Measurements from ENCODE around the gene TTC7B.

TTC7B gene

DNA sequence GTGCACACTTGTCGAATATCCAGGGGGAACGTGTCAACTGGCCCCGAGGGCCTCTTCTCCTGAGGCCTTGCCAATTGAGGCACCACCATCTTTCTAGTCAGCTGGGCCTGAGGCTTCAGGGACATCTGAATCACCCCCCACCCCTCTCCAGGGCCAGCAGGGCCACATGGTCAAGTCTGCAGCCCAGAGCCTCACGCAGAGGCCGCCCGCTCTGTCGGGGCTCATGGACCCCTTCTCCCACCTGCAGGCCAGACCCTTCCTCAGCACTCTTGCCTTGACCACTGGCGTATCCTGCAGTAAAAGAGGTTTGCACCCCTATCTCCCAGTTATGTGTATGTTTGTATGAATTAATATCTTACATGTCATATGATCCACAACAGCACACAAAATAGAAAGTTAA lies 237.1 kb downstream of the TTC7B start:
- Histone ChIP-seq H4K8ac (ENCODE audit: low read depth, low read length) (no peak overlapping the region), H2AK5ac (ENCODE audit: low read depth, low read length) (peak overlapping the region; percentile 4), H3K4me1 (ENCODE audit: control insufficient read depth in 2 of 2, insufficient read depth in 1 of 2, low read depth in 1 of 2, low read length in 2 of 2) (peaks cover 17 to 21% of the 10 kb centered on the region in 2 donors)

GRCh38 chr14:90578283-90578985 lies 237.8 kb downstream of the TTC7B start:
- H2BK5ac ChIP-seq (ENCODE audit: low read length) = no peak overlapping the region
- H2BK12ac ChIP-seq (ENCODE audit: low read length) = no peak overlapping the region
- H3K4me1 ChIP-seq (ENCODE audit: control insufficient read depth in 2 of 2, insufficient read depth in 1 of 2, low read depth in 1 of 2, low read length in 2 of 2) = peaks cover 17 to 21% of the 10 kb centered on the region in 2 donors
- no peaks in the 10 kb centered on the region for H3K79me1 ChIP-seq (ENCODE audit: low read depth, low read length)
- no peak overlapping the region for H3K4me2 ChIP-seq (ENCODE audit: insufficient read depth, low read length, poor library complexity, severe bottlenecking)
- peak overlapping the region; percentile 25 for H3K18ac ChIP-seq (ENCODE audit: low read length)
- no peak overlapping the region for H3K14ac ChIP-seq (ENCODE audit: low read length)
- peak overlapping the region; percentile 57 for H3K23ac ChIP-seq (ENCODE audit: low read depth, low read length, poor library complexity)
- H2BK120ac ChIP-seq (ENCODE audit: low read depth, low read length) = no peak overlapping the region
- no peak overlapping the region for H2AFZ ChIP-seq (ENCODE audit: low read length)
- H2AK5ac ChIP-seq (ENCODE audit: low read depth, low read length) = peak overlapping the region; percentile 4
- peaks cover 0 to 9% of the 10 kb centered on the region in 2 donors for H3K36me3 ChIP-seq (replicated peaks in 1 of 2; ENCODE audit: control insufficient read depth in 2 of 2, insufficient read depth in 2 of 2, low read length in 2 of 2)
- no peak for DNase-seq (ENCODE audit: low spot score)
- H2BK15ac ChIP-seq (ENCODE audit: low read length) = no peak overlapping the region
- no peaks in the 10 kb centered on the region for H3K27me3 ChIP-seq (ENCODE audit: control insufficient read depth in 3 of 3, insufficient read depth in 3 of 3, low read depth in 1 of 3, low read length in 3 of 3)
- no peak overlapping the region for H3K4me3 ChIP-seq (ENCODE audit: low read length in 2 of 2)
- H4K91ac ChIP-seq (ENCODE audit: low read depth, low read length, poor library complexity) = no peak overlapping the region
- no peaks in the 10 kb centered on the region for H3K9me3 ChIP-seq (replicated peaks in 1 of 2; ENCODE audit: control insufficient read depth in 2 of 2, insufficient read depth in 1 of 2, low read depth in 1 of 2, low read length in 2 of 2)
- H3K9ac ChIP-seq (ENCODE audit: low read depth, low read length, poor library complexity) = peak overlapping the region; percentile 22
- H3K27ac ChIP-seq (replicated peaks; ENCODE audit: low read length) = no peak overlapping the region
- H4K8ac ChIP-seq (ENCODE audit: low read depth, low read length) = no peak overlapping the region
- no peak overlapping the region for H3K4ac ChIP-seq (ENCODE audit: low read length)
- no CpG with 5 or more reads among the region's 17 CpGs for WGBS, 2 donors (ENCODE audit: extremely low coverage in 2 of 2, insufficient read length in 2 of 2, insufficient replicate concordance in 1 of 2)

More for the DNA sequence above, 237.1 kb downstream of the TTC7B start:
- no peak overlapping the region for H3K4me3 ChIP-seq (ENCODE audit: low read length in 2 of 2)
- no peaks in the 10 kb centered on the region for H3K79me1 ChIP-seq (ENCODE audit: low read depth, low read length)
- H3K27ac ChIP-seq (replicated peaks; ENCODE audit: low read length) = no peak overlapping the region
- no peak overlapping the region for H2AFZ ChIP-seq (ENCODE audit: low read length)
- H3K4me2 ChIP-seq (ENCODE audit: insufficient read depth, low read length, poor library complexity, severe bottlenecking) = no peak overlapping the region
- H2BK15ac ChIP-seq (ENCODE audit: low read length) = no peak overlapping the region
- H3K14ac ChIP-seq (ENCODE audit: low read length) = no peak overlapping the region
- no peak for DNase-seq (ENCODE audit: low spot score)
- no peaks in the 10 kb centered on the region for H3K9me3 ChIP-seq (replicated peaks in 1 of 2; ENCODE audit: control insufficient read depth in 2 of 2, insufficient read depth in 1 of 2, low read depth in 1 of 2, low read length in 2 of 2)
- peaks cover 0 to 9% of the 10 kb centered on the region in 2 donors for H3K36me3 ChIP-seq (replicated peaks in 1 of 2; ENCODE audit: control insufficient read depth in 2 of 2, insufficient read depth in 2 of 2, low read length in 2 of 2)
- H3K9ac ChIP-seq (ENCODE audit: low read depth, low read length, poor library complexity) = no peak overlapping the region
- no peak overlapping the region for H3K4ac ChIP-seq (ENCODE audit: low read length)
- no CpG with 5 or more reads among the region's 8 CpGs for WGBS, 2 donors (ENCODE audit: extremely low coverage in 2 of 2, insufficient read length in 2 of 2, insufficient replicate concordance in 1 of 2)
- no peak overlapping the region for H3K23ac ChIP-seq (ENCODE audit: low read depth, low read length, poor library complexity)
- no peak overlapping the region for H2BK5ac ChIP-seq (ENCODE audit: low read length)
- no peak overlapping the region for H3K18ac ChIP-seq (ENCODE audit: low read length)
- H3K27me3 ChIP-seq (ENCODE audit: control insufficient read depth in 3 of 3, insufficient read depth in 3 of 3, low read depth in 1 of 3, low read length in 3 of 3) = no peaks in the 10 kb centered on the region
- H2BK12ac ChIP-seq (ENCODE audit: low read length) = no peak overlapping the region
- H2BK120ac ChIP-seq (ENCODE audit: low read depth, low read length) = no peak overlapping the region
- no peak overlapping the region for H4K91ac ChIP-seq (ENCODE audit: low read depth, low read length, poor library complexity)

DNA sequence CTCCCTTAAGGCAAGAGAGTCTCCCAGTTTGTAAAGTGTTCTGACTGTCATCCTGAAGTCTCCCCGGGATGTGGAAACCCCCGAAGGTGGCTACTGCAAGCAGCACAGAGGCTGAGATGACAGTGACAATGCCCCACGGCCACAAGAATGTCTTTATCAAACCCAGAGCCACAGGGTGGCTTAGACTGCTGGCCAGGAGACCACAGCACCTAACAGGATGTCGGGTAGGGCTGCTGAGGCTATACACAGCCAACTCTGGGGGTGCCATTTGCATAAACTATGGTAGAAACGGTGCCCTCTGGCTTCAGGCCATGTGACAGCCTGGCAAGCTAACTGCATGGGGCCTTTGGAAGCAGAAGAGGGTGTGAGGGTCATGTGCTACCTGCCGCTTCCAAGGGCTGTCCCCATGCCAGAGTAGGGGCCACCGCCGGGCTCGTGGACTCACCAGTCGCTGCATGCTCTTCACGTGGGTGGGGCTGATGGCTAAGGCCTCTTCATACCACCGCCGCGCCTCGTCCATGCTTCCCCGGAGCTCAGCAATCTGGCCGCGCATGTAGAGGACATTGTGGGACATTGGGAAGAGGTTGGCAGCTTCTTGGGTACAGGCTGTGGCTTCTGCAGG lies 238.5 kb downstream of the TTC7B start:
- Histone ChIP-seq H2BK5ac (ENCODE audit: low read length) (no peak overlapping the region), H3K9ac (ENCODE audit: low read depth, low read length, poor library complexity) (peak overlapping the region; percentile 22), H3K27me3 (ENCODE audit: control insufficient read depth in 3 of 3, insufficient read depth in 3 of 3, low read depth in 1 of 3, low read length in 3 of 3) (no peaks in the 10 kb centered on the region), H2AFZ (ENCODE audit: low read length) (no peak overlapping the region), H3K27ac (replicated peaks; ENCODE audit: low read length) (no peak overlapping the region), H2AK5ac (ENCODE audit: low read depth, low read length) (no peak overlapping the region), H4K91ac (ENCODE audit: low read depth, low read length, poor library complexity) (no peak overlapping the region), H3K9me3 (replicated peaks in 1 of 2; ENCODE audit: control insufficient read depth in 2 of 2, insufficient read depth in 1 of 2, low read depth in 1 of 2, low read length in 2 of 2) (no peaks in the 10 kb centered on the region), H3K14ac (ENCODE audit: low read length) (no peak overlapping the region), H3K4me1 (ENCODE audit: control insufficient read depth in 2 of 2, insufficient read depth in 1 of 2, low read depth in 1 of 2, low read length in 2 of 2) (peaks cover 17 to 21% of the 10 kb centered on the region in 2 donors), H4K8ac (ENCODE audit: low read depth, low read length) (no peak overlapping the region), H2BK12ac (ENCODE audit: low read length) (no peak overlapping the region), H2BK15ac (ENCODE audit: low read length) (no peak overlapping the region), H3K18ac (ENCODE audit: low read length) (peak overlapping the region; percentile 41), H3K79me1 (ENCODE audit: low read depth, low read length) (no peaks in the 10 kb centered on the region), H3K4me2 (ENCODE audit: insufficient read depth, low read length, poor library complexity, severe bottlenecking) (no peak overlapping the region), H2BK120ac (ENCODE audit: low read depth, low read length) (no peak overlapping the region), H3K4ac (ENCODE audit: low read length) (no peak overlapping the region), H3K4me3 (ENCODE audit: low read length in 2 of 2) (no peak overlapping the region), H3K23ac (ENCODE audit: low read depth, low read length, poor library complexity) (peak overlapping the region; percentile 57), H3K36me3 (replicated peaks in 1 of 2; ENCODE audit: control insufficient read depth in 2 of 2, insufficient read depth in 2 of 2, low read length in 2 of 2) (peaks cover 0 to 9% of the 10 kb centered on the region in 2 donors)
- WGBS, 2 donors (ENCODE audit: extremely low coverage in 2 of 2, insufficient read length in 2 of 2, insufficient replicate concordance in 1 of 2) = no CpG with 5 or more reads among the region's 18 CpGs
- DNase-seq (ENCODE audit: low spot score) = no peak

DNA sequence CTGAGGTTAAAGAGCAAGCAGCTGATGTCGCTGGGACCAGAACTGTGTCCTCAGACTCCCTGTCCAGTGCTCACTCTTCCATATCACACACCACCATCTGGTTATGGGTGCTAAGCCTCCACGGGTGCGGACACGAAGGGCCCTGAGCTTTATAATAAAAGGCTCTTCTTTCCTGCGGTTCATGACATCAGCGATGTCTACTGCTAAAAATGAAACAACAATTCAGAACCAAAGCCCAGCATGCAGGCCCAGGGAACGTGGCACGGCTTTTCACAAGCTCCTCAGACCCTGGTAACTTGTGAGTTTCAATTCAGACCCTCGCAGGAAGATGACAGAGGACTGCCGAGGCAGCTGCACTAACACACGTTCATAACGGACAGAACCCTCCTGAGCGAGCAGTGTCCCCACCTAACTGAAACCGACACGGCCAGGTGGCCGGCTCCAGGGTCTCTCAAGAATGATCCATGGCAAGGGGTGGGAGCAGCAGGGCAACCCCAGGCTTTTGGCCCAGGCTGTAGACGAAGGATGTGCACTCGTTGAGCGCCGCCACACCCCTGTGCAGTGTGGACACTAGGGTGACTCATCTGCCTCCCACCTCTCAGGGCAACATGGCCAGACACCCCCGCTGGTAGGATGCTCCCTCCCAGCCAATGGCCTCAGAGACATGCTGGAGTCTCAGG lies 239.1 kb downstream of the TTC7B start:
- Histone ChIP-seq H3K14ac (ENCODE audit: low read length) (no peak overlapping the region), H3K9ac (ENCODE audit: low read depth, low read length, poor library complexity) (no peak overlapping the region), H2AFZ (ENCODE audit: low read length) (no peak overlapping the region), H3K23ac (ENCODE audit: low read depth, low read length, poor library complexity) (no peak overlapping the region), H3K9me3 (replicated peaks in 1 of 2; ENCODE audit: control insufficient read depth in 2 of 2, insufficient read depth in 1 of 2, low read depth in 1 of 2, low read length in 2 of 2) (no peaks in the 10 kb centered on the region), H4K91ac (ENCODE audit: low read depth, low read length, poor library complexity) (no peak overlapping the region), H3K36me3 (replicated peaks in 1 of 2; ENCODE audit: control insufficient read depth in 2 of 2, insufficient read depth in 2 of 2, low read length in 2 of 2) (peaks cover 0 to 9% of the 10 kb centered on the region in 2 donors), H4K8ac (ENCODE audit: low read depth, low read length) (no peak overlapping the region), H2BK12ac (ENCODE audit: low read length) (no peak overlapping the region), H3K4me2 (ENCODE audit: insufficient read depth, low read length, poor library complexity, severe bottlenecking) (no peak overlapping the region), H3K18ac (ENCODE audit: low read length) (peak overlapping the region; percentile 30), H2BK5ac (ENCODE audit: low read length) (no peak overlapping the region), H3K4ac (ENCODE audit: low read length) (no peak overlapping the region), H2BK15ac (ENCODE audit: low read length) (no peak overlapping the region), H3K27ac (replicated peaks; ENCODE audit: low read length) (no peak overlapping the region), H3K4me1 (ENCODE audit: control insufficient read depth in 2 of 2, insufficient read depth in 1 of 2, low read depth in 1 of 2, low read length in 2 of 2) (peaks cover 17 to 21% of the 10 kb centered on the region in 2 donors), H3K27me3 (ENCODE audit: control insufficient read depth in 3 of 3, insufficient read depth in 3 of 3, low read depth in 1 of 3, low read length in 3 of 3) (no peaks in the 10 kb centered on the region), H3K79me1 (ENCODE audit: low read depth, low read length) (no peaks in the 10 kb centered on the region), H2AK5ac (ENCODE audit: low read depth, low read length) (no peak overlapping the region), H2BK120ac (ENCODE audit: low read depth, low read length) (no peak overlapping the region), H3K4me3 (ENCODE audit: low read length in 2 of 2) (no peak overlapping the region)
- no peak for DNase-seq (ENCODE audit: low spot score)
- WGBS, 2 donors (ENCODE audit: extremely low coverage in 2 of 2, insufficient read length in 2 of 2, insufficient replicate concordance in 1 of 2) = no CpG with 5 or more reads among the region's 21 CpGs
